ENCODE results near the gene DDX42.
"Not testable (repeated sequence)": the region's sequence is repeated elsewhere in the genome, so short reads cannot be mapped to it uniquely, and the experiment has no call there.

The DDX42 gene

DNA sequence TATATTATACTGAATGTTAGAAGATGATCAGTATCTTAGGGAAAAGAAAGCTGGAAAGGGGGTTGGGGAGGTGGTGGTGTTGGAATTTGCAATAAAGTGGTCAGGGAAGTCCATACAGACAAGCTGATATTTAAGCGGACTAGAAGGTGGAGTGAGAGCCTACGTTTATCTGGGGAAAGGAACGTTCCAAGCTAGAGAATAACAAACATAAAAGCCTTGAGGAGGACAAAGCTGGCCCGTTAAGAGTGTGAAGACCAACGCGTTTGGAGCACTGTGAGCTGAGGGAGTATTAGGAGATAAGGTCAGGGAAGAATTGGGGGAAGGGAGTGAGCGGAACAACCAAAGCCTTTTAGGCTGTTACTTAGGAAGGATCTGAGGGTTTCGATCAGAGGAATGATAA lies 1.4 kb downstream of the DDX42 start:
- DNase-seq (ENCODE audit: low spot score) = no peak

DNA sequence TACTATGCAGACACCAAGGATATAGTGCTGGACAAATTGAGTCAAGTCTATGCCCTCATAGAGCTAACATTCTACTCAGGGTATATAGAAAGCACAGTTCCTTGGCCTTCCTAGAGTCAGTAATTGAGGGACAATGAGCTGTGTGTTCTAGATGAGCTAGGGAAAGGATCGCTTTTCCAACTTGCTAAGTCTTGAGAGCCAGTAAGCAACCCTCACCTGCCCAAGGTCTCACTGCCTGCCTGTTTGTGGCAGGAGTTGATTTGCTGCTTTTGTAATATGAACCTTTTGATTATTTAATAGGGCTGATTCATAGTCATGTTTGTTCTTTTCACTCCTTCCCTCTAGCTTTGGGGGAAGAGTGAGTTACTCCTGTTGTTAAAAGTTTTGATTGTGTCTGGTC lies 6.5 kb downstream of the DDX42 start:
- no peak for DNase-seq (ENCODE audit: low spot score)

DNA sequence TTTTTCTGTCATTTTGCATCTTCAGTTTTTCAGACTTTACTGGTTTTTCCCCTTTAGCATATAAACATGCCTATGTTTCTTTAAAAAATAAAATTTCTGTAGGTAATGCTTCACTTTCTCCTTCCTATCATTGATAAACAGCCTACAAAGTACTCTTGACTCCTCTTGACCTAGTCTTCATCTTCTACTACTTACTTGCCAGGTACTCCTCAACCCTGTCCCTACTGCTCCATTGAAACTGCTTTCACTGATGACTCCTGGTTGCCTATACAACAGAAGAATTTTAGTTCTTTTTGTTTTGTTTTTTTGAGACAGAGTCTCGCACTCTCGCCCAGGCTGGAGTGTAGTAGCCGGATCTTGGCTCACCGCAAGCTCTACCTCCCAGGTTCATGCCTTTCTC lies 7.0 kb downstream of the DDX42 start:
- no peak for DNase-seq (ENCODE audit: low spot score)

DNA sequence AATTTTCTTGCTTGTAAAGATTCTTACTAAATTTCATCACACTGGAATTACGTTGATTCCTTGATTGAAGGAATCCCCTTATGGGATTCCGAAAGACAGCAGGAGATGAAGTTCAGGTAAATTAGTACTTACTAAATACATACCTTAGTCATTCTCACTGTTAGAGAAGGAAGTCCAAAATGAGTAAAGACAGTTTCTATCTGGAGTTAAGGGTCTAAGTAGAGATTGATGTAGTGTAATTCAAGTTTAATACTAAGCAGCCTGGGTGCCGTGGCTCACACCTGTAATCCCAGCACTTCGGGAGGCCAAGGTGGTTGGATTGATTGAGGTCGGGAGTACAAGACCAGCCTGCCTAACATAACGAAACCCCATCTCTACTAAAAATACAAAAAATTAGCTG lies 9.6 kb downstream of the DDX42 start:
- DNase-seq (ENCODE audit: low spot score) = no peak

DNA sequence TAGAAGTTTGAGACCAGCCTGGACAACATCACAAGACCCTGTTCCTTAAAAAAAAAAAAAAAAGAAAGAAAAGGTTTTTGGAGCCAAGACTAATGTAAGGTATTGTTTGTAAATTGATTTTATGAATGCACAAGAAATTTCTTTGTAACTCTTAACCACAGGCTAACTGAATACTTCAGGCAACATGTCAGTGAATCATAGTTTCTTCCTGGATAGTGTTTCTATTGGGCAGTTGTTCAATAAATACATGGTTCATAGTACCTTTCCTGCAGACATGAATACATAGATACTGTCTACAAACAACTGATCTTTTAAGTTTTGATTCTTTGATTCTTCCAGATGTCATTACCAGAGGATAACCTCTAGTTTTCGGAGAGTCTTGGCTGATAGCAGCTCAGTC lies 11.6 kb downstream of the DDX42 start:
- no peak for DNase-seq (ENCODE audit: low spot score)

DNA sequence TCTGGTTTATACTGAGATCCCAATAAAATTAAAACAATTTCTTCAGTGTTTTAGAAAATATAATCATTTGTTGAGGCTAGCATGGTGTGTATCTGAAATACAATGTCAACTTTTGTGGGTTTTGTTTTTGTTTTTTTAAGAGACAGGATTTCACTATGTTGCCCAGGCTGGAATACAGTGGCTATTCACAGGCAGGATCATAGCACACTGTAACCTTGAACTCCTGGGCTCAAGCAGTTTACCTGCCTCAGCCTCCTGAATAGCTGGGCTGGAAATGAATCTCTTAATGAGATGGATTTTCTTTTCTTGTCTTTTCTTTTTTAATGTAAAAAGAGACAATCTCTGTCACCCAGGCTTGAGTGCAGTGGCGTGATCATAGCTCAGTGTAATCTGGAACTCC lies 12.1 kb downstream of the DDX42 start:
- DNase-seq (ENCODE audit: low spot score) = no peak

DNA sequence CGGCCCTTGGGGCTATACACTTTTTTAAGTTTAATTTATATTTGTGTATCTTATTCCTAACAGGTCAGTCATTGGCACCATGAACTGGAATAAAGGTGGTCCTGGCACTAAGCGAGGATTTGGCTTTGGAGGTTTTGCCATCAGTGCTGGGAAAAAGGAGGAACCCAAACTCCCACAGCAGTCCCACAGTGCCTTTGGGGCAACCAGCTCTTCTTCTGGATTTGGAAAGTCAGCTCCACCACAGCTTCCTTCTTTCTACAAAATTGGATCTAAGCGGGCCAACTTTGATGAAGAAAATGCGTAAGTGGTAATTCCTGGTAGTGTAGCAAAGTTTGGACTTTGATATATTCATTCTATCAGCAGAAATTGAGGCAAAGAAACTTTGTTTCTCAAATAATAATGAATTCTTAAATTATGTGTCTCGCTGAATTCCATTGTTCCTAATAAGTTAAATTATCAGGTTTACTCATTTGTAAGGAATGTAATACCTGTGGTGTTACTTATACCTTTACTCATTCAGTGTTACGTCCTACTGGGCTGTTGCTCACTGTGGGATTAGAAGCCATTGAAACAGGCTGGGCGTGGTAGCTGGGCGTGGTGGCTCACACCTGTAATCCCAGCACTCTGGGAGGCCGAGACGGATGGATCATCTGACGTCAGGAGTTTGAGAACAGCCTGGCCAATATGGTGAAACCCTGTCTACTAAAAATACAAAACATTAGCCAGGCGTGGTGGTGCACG lies 13.2 kb downstream of the DDX42 start:
- no peak for DNase-seq (ENCODE audit: low spot score)

DNA sequence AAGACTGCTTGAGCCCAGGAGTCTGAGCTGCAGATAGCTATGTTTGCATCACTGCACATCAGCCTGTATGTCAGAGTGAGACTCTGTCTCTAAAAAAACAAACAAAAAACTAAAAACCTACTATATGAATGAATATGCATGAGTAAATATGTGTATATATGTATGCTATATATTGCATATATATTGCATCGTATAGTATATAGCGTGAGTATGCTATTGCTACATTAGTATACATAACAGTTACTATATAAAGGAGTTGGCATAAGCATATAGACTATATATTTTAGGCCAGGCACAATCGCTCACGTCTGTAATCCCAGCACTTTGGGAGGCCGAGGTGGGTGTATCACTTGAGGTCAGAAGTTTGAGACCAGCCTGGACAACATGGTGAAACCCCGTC lies 16.1 kb downstream of the DDX42 start:
- DNase-seq (ENCODE audit: low spot score) = no peak

DNA sequence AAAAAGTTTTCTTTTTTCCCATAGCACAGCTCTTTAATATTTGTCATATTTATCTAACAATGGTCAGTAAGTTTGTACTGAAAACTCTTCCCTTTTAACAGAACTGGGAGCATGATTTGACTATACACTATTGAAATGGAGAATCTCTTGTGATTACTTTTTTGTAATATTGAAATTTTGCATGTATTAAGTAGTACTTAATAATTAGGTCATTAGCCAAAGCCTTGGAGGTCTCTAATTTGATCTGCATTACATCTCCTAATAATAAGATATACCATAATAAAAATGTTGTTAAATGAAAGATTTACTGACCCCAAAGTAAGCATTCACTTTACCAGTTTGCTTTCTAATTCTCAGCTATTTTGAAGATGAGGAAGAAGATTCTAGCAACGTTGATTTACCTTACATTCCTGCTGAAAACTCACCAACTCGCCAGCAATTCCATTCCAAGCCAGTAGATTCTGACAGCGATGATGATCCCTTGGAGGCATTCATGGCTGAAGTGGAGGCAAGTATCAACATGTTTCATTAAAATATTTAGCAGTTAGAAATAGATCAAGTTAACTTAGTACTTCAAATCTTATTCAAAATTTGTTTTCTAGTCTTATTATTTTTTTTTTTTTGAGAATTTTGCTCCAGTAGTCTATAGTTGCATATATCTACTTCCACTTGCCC lies 18.2 kb downstream of the DDX42 start:
- no peak for DNase-seq (ENCODE audit: low spot score)

DNA sequence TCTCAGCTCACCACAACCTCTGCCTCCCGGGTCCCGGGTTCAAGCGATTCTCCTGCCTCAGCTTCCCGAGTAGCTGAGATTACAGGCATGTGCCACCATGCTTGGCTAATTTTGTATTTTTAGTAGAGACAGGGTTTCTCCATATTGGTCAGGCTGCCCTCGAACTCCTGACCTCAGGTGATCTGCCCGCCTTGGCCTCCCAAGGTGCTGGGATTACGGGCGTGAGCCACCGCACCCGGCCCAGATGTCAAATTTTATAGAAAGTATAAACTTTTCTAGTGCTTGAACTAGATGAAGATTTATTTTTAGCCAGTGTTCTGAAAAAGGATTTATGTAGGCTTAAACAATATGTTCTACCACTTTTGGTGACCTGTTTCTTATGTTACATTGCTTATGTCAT lies 22.4 kb downstream of the DDX42 start:
- not testable (repeated sequence) for DNase-seq (ENCODE audit: low spot score)

DNA sequence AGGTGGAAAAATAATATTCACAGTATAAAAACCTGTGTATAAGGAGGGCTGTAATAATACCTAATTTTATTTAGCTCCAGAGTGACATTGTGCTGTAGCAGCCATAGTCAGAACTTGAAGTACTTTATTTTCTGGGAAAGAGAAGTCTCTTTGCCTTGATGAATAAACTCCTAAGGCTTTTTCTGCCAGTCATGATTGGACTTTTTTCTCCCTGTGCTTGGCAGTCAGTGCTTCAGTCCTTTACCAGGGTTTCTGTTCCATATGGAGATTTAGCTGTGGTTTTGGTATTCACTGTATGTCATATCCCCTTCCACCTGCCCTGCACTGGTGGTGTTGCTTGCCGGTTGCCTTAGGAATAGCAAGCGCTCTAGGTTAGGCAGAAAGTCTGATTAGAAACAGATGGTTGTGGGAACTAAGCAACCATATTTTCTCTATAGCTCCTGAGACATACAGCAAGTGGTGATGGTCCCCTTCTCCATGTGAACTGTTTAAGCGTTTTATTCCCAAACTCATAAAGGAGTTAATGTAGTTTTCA lies 24.7 kb downstream of the DDX42 start:
- DNase-seq (ENCODE audit: low spot score) = no peak

DNA sequence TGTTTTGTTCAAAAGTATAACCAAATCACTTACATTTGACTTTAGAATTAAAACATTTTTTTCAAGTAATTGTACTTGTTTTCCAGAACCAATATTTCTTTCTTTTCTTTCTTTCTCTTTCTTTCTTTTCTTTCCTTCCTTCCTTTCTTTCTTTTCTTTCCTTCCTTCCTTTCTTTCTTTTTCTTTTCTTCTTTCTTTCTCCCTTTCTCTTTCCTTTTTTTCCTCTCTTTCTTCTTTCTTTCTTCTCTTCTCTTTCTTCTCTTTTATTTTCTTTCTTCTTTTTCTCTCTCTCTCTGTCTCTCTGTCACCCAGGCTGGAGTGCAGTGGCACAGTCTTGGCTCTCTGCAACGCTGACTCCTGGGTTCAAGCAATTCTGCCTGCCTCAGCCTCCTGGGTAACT lies 26.8 kb downstream of the DDX42 start:
- no peak for DNase-seq (ENCODE audit: low spot score)

DNA sequence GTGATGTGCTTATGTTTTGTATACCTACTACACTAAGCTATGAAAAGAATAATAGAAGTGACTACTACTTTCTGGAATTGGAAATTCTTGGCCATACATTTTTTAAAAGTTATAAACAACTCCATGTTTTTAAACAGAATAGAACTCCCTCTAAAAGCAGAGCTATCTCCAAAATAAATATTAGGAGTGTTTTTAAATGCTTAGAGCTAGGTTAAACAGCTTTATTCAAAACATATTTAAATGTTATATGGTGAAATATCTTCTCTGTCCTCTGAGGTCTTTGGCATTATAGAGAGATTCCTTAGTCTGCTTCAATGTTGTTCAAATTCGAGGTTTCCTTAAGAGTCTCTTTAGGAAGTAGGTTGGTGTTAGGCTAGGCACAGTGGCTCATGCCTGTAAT lies 30.4 kb downstream of the DDX42 start:
- no peak for DNase-seq (ENCODE audit: low spot score)

DNA sequence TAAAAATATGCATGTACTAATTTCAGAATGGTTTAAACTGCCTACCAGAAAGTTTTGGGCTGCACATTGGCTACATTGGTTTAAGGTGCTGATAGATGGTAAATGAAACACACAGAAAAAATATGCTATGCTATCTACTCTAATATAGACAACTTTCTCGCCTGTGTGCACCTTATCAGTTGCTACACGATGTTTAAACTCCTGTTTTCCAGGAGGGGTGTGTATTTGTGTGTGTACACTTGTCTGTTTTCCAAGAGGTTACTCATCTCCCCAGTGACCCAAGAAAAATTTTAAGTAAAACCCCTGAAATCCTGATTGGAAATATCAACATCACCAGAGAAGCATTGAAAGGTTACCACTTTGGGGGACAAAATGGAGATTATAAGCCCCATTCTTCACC lies 31.6 kb downstream of the DDX42 start:
- no peak for DNase-seq (ENCODE audit: low spot score)

DNA sequence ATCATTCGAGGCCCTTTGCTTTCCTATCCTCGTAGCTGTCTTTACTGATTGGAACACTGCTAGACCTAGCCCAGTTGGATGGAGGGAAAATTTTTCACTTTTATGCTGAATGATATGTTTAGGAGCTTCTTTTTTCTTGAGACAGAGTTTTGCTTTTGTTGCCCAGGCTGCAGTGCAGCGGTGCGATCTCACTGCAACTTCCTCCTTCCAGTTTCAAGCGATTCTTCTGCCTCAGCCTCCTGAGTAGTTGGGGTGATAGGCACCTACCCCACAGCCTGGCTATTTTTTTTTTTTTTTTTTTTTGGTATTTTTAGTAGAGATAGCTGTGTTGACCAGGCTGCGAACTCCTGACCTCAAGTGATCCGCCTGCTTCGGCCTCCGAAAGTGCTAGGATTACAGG lies 36.0 kb downstream of the DDX42 start:
- DNase-seq (ENCODE audit: low spot score) = no peak

DNA sequence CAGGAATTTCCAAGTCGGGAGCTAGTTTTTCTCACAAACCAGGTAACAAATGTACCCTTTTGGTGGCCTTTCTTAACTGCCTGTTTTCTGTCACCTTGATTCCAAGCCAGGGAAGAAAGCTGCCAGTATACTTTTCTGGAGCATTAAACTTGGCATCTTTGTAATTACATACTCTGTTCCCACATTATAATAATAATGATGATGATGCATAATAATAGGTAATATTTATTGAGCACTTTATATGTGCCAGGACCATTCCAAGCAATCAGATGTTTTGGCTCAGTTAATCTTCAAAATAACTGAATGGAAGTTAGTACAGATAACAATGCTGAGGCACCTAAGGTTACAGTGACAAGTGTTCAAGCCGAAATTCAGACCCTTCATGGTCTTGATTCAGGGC lies 42.2 kb downstream of the DDX42 start:
- DNase-seq (ENCODE audit: low spot score) = no peak

DNA sequence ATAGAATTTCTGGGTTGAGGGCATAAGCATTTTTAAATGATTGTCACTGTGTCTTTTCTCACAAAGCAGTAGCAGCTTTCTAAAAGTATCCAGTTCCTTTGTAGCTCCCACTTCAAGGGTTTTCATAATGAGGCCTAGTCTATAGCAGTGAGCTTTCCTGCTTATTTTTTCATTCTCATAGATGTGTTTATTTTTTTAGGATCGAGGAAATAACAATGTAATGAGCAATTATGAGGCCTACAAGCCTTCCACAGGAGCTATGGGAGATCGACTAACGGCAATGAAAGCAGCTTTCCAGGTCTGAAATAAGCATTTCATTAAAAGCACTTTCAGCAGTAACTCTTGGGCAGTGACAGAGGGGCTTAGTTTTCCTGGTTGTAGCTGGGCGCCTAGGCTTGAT lies 42.7 kb downstream of the DDX42 start:
- no peak for DNase-seq (ENCODE audit: low spot score)

DNA sequence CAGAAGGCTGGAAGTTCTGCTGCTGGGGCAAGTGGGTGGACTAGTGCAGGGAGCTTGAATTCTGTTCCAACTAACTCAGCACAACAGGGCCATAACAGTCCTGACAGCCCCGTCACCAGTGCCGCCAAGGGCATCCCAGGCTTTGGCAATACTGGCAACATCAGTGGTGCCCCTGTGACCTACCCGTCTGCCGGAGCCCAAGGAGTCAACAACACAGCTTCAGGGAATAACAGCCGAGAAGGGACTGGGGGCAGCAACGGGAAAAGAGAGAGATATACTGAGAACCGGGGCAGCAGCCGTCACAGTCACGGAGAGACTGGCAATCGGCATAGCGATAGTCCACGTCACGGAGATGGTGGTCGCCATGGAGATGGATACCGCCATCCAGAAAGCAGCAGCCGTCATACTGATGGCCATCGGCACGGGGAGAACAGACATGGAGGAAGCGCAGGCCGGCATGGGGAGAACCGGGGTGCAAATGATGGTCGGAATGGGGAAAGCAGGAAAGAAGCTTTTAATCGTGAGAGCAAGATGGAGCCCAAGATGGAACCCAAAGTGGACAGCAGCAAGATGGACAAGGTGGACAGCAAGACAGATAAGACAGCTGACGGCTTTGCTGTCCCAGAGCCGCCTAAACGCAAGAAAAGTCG lies 43.9 kb downstream of the DDX42 start:
- no peak for DNase-seq (ENCODE audit: low spot score)

DNA sequence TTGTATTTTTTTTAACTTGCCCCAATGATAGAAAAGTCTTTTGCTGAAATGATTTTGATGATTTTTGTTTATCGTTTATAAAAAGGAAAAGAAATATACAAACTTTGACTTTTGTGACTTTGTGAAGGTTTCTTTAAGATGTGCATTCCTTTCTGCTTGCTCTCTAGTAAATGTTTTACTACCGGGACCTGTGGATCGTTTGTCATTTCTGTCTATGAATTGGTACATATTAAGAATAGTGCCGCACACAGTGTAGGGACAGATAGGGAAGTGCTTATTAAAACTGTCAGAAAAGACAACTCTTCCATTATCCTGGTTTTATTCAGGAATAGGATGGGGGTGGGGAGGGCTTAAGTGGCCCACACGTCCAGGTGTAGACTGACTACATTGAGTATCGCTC lies 45.2 kb downstream of the DDX42 start:
- DNase-seq (ENCODE audit: low spot score) = no peak

DNA sequence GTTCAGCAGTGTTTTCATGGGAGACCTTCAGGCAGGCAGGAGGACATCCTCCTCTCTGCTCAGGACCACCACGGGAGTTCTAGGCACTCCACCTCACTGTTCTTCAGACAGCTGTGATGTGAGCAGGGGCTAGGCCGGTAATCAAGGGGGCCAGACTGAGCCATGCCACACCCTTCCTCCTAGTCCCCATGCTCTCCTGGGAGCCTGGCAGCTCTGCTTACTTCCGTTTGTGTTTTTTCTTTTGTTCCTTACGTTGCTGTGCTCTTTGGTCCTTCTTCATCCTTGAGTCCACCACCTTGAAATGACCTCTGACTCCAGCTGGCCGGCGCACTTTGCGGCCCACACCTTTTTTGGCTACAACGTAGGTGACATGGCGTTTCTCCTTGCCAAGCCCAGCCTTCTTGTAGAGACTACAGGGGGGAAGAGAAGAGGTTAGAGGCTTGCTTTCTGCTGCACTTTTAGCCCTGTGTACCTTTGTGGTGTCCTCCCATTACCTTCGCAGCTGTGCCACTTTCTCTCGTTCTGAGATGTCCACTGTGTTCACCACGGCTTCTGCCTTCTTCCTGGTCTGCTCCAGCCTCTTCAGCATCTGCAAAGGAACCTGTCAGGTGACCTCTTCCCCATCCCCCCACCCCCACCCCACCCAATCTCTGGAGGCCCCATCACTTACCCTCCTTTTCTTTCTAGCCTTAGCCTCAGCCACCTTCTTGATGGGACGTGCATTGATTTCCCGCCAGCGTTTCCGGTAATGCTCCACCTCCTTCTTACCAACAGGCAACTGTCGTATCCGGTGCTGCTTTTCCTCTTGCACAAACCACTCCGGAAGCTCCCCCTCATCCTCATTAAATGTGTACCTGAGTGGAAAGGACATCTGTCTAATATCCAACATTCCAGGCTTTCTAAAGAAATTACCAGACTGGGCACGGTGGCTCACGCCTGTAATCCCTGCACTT lies 45.9 kb downstream of the DDX42 start:
- DNase-seq (ENCODE audit: low spot score) = no peak

DNA sequence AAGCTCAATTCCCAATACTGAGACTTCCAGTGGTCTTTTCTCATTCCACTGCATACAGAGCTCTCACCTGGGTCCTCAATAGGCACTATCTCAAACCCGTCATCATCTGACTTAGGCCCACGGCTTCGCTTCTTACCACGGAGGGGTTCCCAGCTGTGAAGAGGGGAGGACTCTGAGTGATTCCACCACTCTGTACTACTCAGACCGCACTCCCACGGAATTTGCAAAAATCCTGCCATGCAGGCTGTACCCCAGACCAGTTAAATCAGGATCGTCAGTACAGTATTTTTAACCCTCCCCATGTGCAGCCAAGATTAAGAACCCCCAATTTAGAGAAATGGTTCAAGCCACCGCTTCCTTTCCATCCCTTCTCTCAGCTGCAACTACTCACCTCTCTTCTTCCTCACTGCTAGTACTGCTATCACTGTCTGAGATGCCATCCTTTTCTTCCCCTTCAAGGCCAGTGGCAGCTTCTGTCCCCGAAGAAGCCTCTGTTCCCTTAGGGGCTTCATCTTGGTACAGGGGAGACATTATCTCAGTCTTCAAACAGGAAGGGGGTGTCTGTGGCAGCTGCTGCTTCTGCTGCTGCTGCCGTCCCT lies 47.1 kb downstream of the DDX42 start:
- DNase-seq (ENCODE audit: low spot score) = no peak

DNA sequence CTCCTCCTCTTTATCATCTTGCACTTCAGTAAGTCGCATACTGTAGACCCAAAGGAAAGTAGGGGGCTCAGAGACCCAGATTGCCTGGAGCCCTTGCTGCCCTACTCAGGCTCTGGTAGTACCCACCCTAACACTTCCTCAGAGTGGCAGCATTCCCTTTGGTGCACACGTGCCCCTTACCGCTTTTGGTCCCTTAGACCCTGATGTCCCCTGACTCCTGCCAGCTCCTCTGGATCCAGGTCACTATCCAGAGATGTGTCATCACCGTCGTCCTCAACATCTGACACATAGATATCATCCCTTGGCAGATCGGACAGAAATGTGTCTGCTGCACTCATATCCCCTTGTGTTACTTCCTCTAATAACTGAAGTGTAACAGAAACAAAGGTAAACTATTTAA lies 47.8 kb downstream of the DDX42 start:
- DNase-seq (ENCODE audit: low spot score) = no peak

Data from Ammon's horn (tissue), 1 donor.